NB4 (cell line): ENCODE measurements around the gene EIF5B.

Experiments
- DNase-seq: peaks from one replicate; pipeline ENCODE4 v3.0.0; 2010; ENCODE audit warnings: low read depth
- H3K4me3 ChIP-seq: one replicate; pipeline ENCODE4 v1.5.1; 2011; ENCODE audit warnings: mild to moderate bottlenecking, low read depth, low read length, moderate library complexity
- CTCF ChIP-seq: IDR thresholded peaks from one replicate; pipeline ENCODE4 v1.5.1; 2012; ENCODE audit warnings: low read depth, low read length
- MAX ChIP-seq: IDR thresholded peaks from 2 replicates; pipeline ENCODE4 v1.6.1; 2011; ENCODE audit warnings: low read depth, low read length
- MYC ChIP-seq: IDR thresholded peaks from 2 replicates; pipeline ENCODE4 v1.6.1; 2011; ENCODE audit warnings: low read depth, low read length
- POLR2A ChIP-seq: IDR thresholded peaks from 2 replicates; pipeline ENCODE4 v1.6.1; 2011; ENCODE audit warnings: mild to moderate bottlenecking; ENCODE audit not compliant: insufficient read length; ENCODE audit errors: extremely low read depth

The EIF5B gene

GRCh38 chr2:99380376-99381010, 43.3 kb downstream of the EIF5B start:
- DNase-seq: no peak
- TF ChIP-seq POLR2A (no peak), MYC (no peak), MAX (no peak), CTCF (no peak)
- H3K4me3 ChIP-seq: no peak overlapping the region

- TF ChIP-seq MYC (no peak), CTCF (no peak), POLR2A (no peak), MAX (no peak)
- DNase-seq: no peak
- H3K4me3 ChIP-seq: no peak overlapping the region
Measured at GRCh38 chr2:99382143-99382542, 45.0 kb downstream of the EIF5B start.

GRCh38 chr2:99386011-99386410, 48.8 kb downstream of the EIF5B start:
- H3K4me3 ChIP-seq: no peak overlapping the region
- TF ChIP-seq MAX: no peak
- DNase-seq: no peak

- no peak for DNase-seq
- TF ChIP-seq MYC (no peak), CTCF (no peak), POLR2A (no peak), MAX (no peak)
- no peak overlapping the region for H3K4me3 ChIP-seq
Measured at GRCh38 chr2:99388892-99389291, 51.7 kb downstream of the EIF5B start.

GRCh38 chr2:99389371-99389770, 52.2 kb downstream of the EIF5B start:
- no peak for DNase-seq
- H3K4me3 ChIP-seq: no peak overlapping the region
- TF ChIP-seq POLR2A (no peak), MYC (no peak), CTCF (no peak), MAX (no peak)

GRCh38 chr2:99389946-99390345, 52.8 kb downstream of the EIF5B start:
- TF ChIP-seq MAX: no peak
- no peak for TF ChIP-seq POLR2A
- TF ChIP-seq CTCF: no peak
- no peak for TF ChIP-seq MYC
- no peak for DNase-seq
- no peak overlapping the region for H3K4me3 ChIP-seq
